ENCODE results near the gene TBC1D5.

DNA sequence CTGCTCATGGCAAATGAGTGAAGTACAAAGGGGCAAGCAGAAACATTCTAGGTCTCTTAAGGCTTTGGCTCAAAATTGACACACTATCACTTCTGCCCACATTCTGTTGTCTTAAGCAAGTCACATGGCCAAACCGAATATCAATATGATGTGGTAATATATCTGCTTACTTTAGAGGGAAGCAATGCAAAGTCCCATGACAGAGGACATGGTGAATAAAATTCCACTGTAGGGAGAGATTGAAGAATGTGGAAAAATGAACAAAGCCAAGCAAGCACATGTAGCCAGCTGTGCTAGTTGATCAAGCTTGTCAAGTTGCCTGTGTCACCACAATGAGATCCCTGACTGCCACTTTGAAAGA, 11.2 kb upstream of the TBC1D5 start:
- TF ChIP-seq, protein P1, sequence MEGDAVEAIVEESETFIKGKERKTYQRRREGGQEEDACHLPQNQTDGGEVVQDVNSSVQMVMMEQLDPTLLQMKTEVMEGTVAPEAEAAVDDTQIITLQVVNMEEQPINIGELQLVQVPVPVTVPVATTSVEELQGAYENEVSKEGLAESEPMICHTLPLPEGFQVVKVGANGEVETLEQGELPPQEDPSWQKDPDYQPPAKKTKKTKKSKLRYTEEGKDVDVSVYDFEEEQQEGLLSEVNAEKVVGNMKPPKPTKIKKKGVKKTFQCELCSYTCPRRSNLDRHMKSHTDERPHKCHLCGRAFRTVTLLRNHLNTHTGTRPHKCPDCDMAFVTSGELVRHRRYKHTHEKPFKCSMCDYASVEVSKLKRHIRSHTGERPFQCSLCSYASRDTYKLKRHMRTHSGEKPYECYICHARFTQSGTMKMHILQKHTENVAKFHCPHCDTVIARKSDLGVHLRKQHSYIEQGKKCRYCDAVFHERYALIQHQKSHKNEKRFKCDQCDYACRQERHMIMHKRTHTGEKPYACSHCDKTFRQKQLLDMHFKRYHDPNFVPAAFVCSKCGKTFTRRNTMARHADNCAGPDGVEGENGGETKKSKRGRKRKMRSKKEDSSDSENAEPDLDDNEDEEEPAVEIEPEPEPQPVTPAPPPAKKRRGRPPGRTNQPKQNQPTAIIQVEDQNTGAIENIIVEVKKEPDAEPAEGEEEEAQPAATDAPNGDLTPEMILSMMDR (IDR thresholded peaks at IDR 0.05 in 8 of 11, conservative IDR thresholded peaks at IDR 0.05 in 3 of 11) = no peak
- TF ChIP-seq POLR2A (IDR thresholded peaks at IDR 0.05) (no peak), POLR2AphosphoS5 (IDR thresholded peaks at IDR 0.05) (no peak)
